HEK293T (cell line): ENCODE results near the gene ARHGAP28.

ENCODE experiments used
- CTCF ChIA-PET: fragments of 350-600 bp; formaldehyde crosslinking; extraction: SDS; loops from one replicate; lab custom pipeline; 2021; ENCODE audit warnings: antibody characterized with exemption, inconsistent platforms; lab: Yijun Ruan, JAX
- POLR2A ChIA-PET: fragments of 350-600 bp; formaldehyde crosslinking; extraction: SDS; loops from one replicate; lab custom pipeline; 2020; ENCODE audit warnings: antibody characterized with exemption, inconsistent platforms; lab: Yijun Ruan, JAX
- DNase-seq: peaks from one replicate; pipeline ENCODE4 v3.0.0; 2012; ENCODE audit warnings: mixed read lengths; ENCODE audit errors: extremely low spot score
- ARNT ChIP-seq: fragments of 450-650 bp; IDR thresholded peaks from 2 replicates; pipeline ENCODE4 v1.6.1; 2017; ENCODE audit warnings: mild to moderate bottlenecking
- BHLHE40 ChIP-seq: fragments of 450-650 bp; IDR thresholded peaks from 2 replicates; pipeline ENCODE4 v1.6.1; 2016; ENCODE audit warnings: mild to moderate bottlenecking, moderate library complexity, borderline replicate concordance
- CTBP1 ChIP-seq: fragments of 450-650 bp; IDR thresholded peaks from 2 replicates; pipeline ENCODE4 v1.6.1; 2016; ENCODE audit warnings: borderline replicate concordance
- ELF4 ChIP-seq: fragments of 450-650 bp; IDR thresholded peaks from 2 replicates; pipeline ENCODE4 v1.6.1; 2017; ENCODE audit warnings: antibody characterized with exemption
- FOXA1 ChIP-seq: fragments of 450-650 bp; IDR thresholded peaks from 2 replicates; pipeline ENCODE4 v1.6.1; 2016; ENCODE audit warnings: mild to moderate bottlenecking
- FOXK2 ChIP-seq: fragments of 450-650 bp; IDR thresholded peaks from 2 replicates; pipeline ENCODE4 v1.6.1; 2016; ENCODE audit warnings: mild to moderate bottlenecking
- FOXM1 ChIP-seq: fragments of 450-650 bp; IDR thresholded peaks from 2 replicates; pipeline ENCODE4 v1.6.1; 2017; ENCODE audit warnings: mild to moderate bottlenecking, borderline replicate concordance
- HDGF ChIP-seq: fragments of 450-650 bp; IDR thresholded peaks from 2 replicates; pipeline ENCODE4 v1.6.1; 2017; ENCODE audit warnings: antibody characterized with exemption, borderline replicate concordance
- L3MBTL2 ChIP-seq: fragments of 450-650 bp; conservative IDR thresholded peaks from 2 replicates; pipeline ENCODE4 v1.6.1; 2016; ENCODE audit warnings: mild to moderate bottlenecking
- LEF1 ChIP-seq: fragments of 450-650 bp; IDR thresholded peaks from 2 replicates; pipeline ENCODE4 v1.6.1; 2017; ENCODE audit warnings: mild to moderate bottlenecking, borderline replicate concordance
- NFRKB ChIP-seq: fragments of 450-650 bp; IDR thresholded peaks from 2 replicates; pipeline ENCODE4 v1.6.1; 2016; ENCODE audit warnings: mild to moderate bottlenecking, moderate library complexity
- PKNOX1 ChIP-seq: fragments of 450-650 bp; IDR thresholded peaks from 2 replicates; pipeline ENCODE4 v1.6.1; 2016
- SP1 ChIP-seq: fragments of 450-650 bp; IDR thresholded peaks from 2 replicates; pipeline ENCODE4 v1.6.1; 2017
- SUZ12 ChIP-seq: fragments of 450-650 bp; IDR thresholded peaks from 2 replicates; pipeline ENCODE4 v1.6.1; 2016; ENCODE audit warnings: mild to moderate bottlenecking
- TARDBP ChIP-seq: fragments of 450-650 bp; IDR thresholded peaks from 2 replicates; pipeline ENCODE4 v1.6.1; 2016
- ZNF384 ChIP-seq: fragments of 450-650 bp; IDR thresholded peaks from 2 replicates; pipeline ENCODE4 v1.6.1; 2016

The ARHGAP28 gene

DNA sequence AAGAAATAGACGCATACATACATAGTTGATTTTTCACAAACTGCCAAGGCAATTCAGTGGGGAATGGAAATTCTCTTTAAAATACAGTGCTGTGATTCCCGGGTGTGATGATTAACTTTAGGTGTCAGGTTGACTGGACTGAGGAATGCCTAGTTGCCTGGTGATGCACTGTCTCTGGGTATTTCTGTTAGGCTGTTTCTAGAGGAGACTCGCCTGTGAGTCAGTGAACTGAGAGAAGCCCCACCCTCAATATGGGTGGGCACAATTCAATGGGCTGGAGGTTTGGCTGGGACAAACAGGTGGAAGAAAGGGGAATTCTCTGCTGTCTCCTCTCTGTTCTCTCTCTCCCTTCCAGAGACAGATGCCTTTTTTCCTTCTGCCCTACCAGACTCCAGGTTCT lies 187.6 kb downstream of the ARHGAP28 start:
- ChIA-PET CTCF (no interaction called here), POLR2A (no interaction called here)
- no peak for TF ChIP-seq FOXM1

DNA sequence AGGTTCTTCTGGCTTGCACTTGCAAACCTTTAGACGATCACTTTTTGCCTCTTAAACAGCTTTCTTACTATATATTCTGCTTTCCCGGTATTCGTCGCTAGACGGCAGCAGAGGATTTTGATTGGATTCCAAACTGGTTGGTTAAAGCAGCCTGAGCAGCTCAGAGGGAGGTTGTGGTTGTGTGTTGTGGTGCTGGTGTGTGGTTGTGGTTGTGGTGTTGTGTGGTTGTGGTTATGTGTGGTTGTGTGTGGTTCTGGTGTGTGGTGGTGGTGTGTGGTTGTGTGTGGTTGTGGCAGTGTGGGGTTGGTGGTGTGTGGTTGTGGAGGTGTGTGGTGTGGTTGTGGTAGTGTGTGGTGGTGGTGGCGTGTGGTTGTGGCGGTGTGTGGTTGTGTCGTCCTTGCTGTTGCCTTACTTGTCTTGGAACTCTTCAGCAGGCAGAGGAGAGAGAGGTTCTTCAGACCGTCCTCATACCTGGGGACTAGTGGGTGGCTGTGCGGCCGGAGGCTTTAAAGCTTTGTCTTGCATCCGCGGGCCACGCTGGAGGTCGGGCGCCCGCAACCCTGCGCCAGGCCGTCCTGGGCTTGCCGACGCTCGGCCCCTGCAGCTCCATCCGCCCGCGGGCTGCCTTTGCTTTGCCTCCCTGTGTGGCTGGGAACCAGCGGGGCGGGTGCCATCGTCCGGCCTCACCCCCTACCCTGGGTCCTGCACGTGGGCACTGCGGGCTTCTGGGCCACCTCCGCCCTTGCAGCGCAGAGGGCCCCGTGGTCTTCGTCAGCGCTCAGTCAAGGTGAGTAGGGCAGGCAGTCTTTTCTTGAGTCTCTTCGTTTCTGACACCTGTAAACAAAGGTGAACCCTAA lies 190.8 kb downstream of the ARHGAP28 start:
- POLR2A ChIA-PET, result interaction anchor here (0.7 kb wide), 1 partner anchor 27 kb away, joined by 3 read pairs; no protein-coding TSS in a partner anchor
- DNase-seq, result peak; percentile 50
- CTCF ChIA-PET, result interaction anchor here (0.6 to 1.6 kb wide), 9 partner anchors 26 to 1438 kb away, joined by 3 to 16 read pairs (median 3); no protein-coding TSS in a partner anchor
- TF ChIP-seq L3MBTL2 (no peak), SUZ12 (no peak), BHLHE40 (no peak)

More for the DNA sequence above, 187.6 kb downstream of the ARHGAP28 start:
- no peak for DNase-seq

DNA sequence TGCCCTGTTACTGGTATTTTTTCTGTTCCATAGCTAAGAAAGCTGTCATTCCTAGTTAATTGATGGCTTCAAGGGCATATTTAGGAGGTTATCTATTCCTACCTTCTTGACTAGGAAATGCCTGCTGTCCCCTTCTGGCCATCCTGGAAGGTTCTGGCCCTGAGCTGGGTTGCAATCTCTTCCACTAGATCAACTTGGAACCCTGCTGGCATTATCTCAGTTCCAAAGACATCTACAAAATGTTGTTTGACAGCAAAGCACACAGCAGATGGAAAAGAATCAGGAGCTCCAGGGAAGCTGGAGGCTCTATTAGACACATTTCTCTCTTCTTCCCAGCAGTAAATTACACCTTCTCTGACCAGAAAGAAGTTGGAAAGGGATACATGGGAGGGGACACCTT lies 192.1 kb downstream of the ARHGAP28 start:
- DNase-seq, result no peak
- CTCF ChIA-PET, result interaction anchor here (1.4 kb wide), 1 partner anchor 59 kb away, joined by 4 read pairs; no protein-coding TSS in a partner anchor
- TF ChIP-seq BHLHE40 (no peak), ARNT (no peak), PKNOX1 (no peak), NFRKB (no peak), LEF1 (no peak), FOXA1 (no peak), SUZ12 (no peak), HDGF (no peak), ELF4 (no peak), L3MBTL2 (no peak), CTBP1 (no peak), ZNF384 (no peak), FOXK2 (no peak), FOXM1 (no peak), TARDBP (no peak)
- POLR2A ChIA-PET, result no interaction called here

GRCh38 chr18:6923220-6923619 lies 193.7 kb downstream of the ARHGAP28 start:
- POLR2A ChIA-PET, result no interaction called here

DNA sequence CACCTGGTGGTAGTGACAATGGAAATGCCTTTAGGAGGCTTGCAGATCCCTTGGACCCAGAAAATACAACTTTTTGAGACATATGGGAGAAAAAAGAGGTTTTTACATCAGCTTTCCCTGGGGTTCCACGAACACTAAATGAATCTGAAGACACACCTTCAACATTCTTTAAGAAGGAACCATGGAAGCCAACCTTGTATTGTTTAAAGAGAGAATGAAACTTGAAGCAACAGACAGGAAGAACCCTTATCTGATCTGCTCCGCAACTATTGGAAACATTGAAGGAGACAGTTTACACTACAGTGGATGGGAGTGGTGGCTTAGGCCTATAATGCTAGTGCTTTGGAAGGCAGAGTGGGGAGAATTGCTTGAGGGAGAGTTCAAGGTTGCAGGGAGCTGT lies 197.6 kb downstream of the ARHGAP28 start:
- TF ChIP-seq L3MBTL2 (no peak), FOXA1 (no peak), HDGF (no peak), CTBP1 (no peak), BHLHE40 (no peak), ZNF384 (no peak), ARNT (no peak), ELF4 (no peak), LEF1 (no peak)
- POLR2A ChIA-PET, result no interaction called here
- CTCF ChIA-PET, result interaction anchor here (0.6 to 2.3 kb wide), 2 partner anchors 90 to 250 kb away, joined by 3 to 7 read pairs; no protein-coding TSS in a partner anchor
- DNase-seq, result no peak

More at GRCh38 chr18:6923220-6923619, 193.7 kb downstream of the ARHGAP28 start:
- no peak for DNase-seq
- TF ChIP-seq ZNF384, result no peak
- TF ChIP-seq NFRKB, result no peak
- no peak for TF ChIP-seq FOXM1
- no peak for TF ChIP-seq BHLHE40
- TF ChIP-seq SP1, result no peak
- TF ChIP-seq FOXK2, result no peak
- TF ChIP-seq FOXA1, result no peak
- CTCF ChIA-PET, result no interaction called here

DNA sequence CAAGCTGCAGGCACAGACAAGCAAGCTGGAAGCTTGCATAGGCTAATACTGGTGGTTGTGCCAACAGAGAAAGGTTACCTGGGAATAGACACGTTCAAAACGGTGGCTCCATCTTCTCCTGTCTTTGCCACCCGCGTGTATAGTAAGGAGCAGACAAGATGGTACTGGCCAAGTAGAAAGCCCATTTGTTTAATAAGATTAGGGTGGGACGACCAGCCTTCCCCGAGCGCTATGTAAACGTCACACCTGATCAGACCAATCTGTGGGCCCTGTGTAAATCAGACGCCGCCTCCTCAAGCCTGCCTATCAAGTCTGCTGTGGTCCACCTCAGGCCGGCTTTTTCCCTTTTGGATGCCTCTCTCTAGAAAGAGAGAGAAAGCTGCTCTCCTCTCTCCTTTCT lies 198.8 kb downstream of the ARHGAP28 start:
- no peak for DNase-seq
- POLR2A ChIA-PET, result no interaction called here
- TF ChIP-seq HDGF (no peak), BHLHE40 (no peak), NFRKB (no peak), SP1 (no peak), SUZ12 (no peak), FOXK2 (no peak), LEF1 (no peak), ARNT (no peak), ELF4 (no peak), L3MBTL2 (no peak), TARDBP (no peak), ZNF384 (no peak), CTBP1 (no peak), FOXA1 (no peak)
- CTCF ChIA-PET, result interaction anchor here (2.3 kb wide), 1 partner anchor 249 kb away, joined by 7 read pairs; no protein-coding TSS in a partner anchor

DNA sequence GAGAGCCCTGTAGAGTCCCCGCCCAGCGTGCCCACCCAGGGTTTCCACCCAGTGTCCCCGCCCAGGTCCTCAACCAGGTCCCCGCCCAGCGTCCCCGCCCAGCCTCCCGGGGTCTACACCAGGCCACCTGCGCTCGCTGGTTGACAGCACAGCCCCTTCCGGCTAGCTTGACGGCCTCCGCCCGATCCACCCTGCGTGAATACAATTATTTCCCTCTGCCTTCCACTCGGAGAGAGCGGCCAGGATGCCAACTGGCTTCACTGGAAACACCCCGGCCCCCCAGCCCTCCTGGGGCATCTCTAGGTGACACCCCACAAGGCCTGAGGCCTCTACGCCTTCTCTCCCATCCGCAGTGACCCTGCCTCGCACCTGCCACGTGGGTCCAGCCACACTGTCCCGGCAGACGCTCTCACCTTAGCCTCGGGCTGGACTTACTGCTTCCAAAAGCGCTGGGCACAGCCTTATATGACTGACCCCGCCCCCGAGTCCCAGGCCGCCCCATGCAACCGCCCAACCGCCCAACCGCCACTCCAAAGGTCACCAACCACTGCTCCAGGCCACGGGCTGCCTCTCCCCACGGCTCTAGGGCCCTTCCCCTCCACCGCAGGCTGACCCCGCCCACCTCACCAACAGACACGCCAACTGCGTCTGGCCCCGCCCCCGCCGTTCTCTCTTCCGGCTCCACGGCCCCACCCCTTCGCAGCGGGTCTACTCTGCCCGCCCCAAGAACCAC lies 200.0 kb downstream of the ARHGAP28 start:
- POLR2A ChIA-PET, result no interaction called here
- CTCF ChIA-PET, result no interaction called here
- TF ChIP-seq FOXK2 (no peak), BHLHE40 (no peak), PKNOX1 (no peak), ELF4 (no peak), TARDBP (no peak), ARNT (no peak), ZNF384 (no peak), SUZ12 (no peak), L3MBTL2 (no peak), NFRKB (no peak), FOXM1 (no peak), LEF1 (no peak), SP1 (no peak), FOXA1 (no peak), HDGF (no peak), CTBP1 (no peak)
- DNase-seq, result no peak
